ENCODE data around the gene LCP1. TPM values are rescaled to one million over a fixed set of nuclear protein-coding genes. Genes with fewer than 3 reads are reported as not detected.

LCP1 gene
- total and polyA plus RNA-seq, 9 of the 15 experiments (the other 6 are each of a cell fraction or from before 2014, with no cell fraction given) = 83.0 to 255 (median 163) TPM

DNA sequence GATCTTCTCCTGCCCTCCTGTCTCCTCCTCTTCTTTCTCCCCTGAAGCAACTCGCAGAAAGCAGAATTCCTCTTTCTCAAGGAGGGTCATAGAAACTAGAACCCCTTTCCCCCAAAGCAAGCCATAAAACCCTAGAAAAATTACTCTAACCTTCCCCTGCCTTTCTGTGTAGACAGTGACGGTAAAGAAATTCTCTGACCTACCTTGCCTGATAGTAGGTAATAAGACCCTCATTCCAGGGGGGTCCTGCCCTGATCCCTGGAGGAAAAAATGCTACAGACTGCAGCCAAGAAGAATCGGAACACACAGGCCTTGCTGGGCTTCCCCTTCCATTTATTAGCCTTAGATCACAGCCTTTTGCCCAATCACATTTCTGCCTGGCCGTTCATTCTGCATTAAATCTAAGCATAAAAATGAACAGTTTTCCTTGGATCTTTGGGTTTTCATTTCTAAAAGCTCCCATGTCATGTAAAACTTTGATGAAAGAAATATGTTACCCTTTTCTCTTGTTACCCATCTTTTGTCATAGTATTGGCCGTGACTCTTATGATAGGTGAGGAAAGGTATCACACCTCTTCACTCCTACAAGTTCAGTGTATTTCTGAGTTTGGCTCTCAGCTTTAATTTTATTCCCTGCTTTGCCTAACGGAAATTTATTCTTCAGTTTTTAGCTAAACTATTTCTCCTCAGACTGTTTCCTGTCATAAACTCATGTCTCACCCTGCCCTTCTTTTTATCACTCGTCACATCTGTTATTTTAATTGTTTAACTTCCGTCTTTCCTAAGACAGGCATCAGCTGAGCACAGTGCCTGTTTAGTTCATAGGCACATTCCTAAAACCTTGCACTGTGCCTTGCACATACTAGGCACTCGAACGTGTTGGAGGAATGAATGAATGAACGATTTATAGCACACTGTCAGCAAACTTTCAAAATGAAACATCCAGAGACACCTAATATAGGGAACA, 56.7 kb downstream of the LCP1 start (continued):
- TF ChIP-seq, protein P1, sequence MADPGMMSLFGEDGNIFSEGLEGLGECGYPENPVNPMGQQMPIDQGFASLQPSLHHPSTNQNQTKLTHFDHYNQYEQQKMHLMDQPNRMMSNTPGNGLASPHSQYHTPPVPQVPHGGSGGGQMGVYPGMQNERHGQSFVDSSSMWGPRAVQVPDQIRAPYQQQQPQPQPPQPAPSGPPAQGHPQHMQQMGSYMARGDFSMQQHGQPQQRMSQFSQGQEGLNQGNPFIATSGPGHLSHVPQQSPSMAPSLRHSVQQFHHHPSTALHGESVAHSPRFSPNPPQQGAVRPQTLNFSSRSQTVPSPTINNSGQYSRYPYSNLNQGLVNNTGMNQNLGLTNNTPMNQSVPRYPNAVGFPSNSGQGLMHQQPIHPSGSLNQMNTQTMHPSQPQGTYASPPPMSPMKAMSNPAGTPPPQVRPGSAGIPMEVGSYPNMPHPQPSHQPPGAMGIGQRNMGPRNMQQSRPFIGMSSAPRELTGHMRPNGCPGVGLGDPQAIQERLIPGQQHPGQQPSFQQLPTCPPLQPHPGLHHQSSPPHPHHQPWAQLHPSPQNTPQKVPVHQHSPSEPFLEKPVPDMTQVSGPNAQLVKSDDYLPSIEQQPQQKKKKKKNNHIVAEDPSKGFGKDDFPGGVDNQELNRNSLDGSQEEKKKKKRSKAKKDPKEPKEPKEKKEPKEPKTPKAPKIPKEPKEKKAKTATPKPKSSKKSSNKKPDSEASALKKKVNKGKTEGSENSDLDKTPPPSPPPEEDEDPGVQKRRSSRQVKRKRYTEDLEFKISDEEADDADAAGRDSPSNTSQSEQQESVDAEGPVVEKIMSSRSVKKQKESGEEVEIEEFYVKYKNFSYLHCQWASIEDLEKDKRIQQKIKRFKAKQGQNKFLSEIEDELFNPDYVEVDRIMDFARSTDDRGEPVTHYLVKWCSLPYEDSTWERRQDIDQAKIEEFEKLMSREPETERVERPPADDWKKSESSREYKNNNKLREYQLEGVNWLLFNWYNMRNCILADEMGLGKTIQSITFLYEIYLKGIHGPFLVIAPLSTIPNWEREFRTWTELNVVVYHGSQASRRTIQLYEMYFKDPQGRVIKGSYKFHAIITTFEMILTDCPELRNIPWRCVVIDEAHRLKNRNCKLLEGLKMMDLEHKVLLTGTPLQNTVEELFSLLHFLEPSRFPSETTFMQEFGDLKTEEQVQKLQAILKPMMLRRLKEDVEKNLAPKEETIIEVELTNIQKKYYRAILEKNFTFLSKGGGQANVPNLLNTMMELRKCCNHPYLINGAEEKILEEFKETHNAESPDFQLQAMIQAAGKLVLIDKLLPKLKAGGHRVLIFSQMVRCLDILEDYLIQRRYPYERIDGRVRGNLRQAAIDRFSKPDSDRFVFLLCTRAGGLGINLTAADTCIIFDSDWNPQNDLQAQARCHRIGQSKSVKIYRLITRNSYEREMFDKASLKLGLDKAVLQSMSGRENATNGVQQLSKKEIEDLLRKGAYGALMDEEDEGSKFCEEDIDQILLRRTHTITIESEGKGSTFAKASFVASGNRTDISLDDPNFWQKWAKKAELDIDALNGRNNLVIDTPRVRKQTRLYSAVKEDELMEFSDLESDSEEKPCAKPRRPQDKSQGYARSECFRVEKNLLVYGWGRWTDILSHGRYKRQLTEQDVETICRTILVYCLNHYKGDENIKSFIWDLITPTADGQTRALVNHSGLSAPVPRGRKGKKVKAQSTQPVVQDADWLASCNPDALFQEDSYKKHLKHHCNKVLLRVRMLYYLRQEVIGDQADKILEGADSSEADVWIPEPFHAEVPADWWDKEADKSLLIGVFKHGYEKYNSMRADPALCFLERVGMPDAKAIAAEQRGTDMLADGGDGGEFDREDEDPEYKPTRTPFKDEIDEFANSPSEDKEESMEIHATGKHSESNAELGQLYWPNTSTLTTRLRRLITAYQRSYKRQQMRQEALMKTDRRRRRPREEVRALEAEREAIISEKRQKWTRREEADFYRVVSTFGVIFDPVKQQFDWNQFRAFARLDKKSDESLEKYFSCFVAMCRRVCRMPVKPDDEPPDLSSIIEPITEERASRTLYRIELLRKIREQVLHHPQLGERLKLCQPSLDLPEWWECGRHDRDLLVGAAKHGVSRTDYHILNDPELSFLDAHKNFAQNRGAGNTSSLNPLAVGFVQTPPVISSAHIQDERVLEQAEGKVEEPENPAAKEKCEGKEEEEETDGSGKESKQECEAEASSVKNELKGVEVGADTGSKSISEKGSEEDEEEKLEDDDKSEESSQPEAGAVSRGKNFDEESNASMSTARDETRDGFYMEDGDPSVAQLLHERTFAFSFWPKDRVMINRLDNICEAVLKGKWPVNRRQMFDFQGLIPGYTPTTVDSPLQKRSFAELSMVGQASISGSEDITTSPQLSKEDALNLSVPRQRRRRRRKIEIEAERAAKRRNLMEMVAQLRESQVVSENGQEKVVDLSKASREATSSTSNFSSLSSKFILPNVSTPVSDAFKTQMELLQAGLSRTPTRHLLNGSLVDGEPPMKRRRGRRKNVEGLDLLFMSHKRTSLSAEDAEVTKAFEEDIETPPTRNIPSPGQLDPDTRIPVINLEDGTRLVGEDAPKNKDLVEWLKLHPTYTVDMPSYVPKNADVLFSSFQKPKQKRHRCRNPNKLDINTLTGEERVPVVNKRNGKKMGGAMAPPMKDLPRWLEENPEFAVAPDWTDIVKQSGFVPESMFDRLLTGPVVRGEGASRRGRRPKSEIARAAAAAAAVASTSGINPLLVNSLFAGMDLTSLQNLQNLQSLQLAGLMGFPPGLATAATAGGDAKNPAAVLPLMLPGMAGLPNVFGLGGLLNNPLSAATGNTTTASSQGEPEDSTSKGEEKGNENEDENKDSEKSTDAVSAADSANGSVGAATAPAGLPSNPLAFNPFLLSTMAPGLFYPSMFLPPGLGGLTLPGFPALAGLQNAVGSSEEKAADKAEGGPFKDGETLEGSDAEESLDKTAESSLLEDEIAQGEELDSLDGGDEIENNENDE (IDR thresholded peaks at IDR 0.05; ENCODE audit: low read depth, low read length) = no peak
- TF ChIP-seq, protein P2, sequence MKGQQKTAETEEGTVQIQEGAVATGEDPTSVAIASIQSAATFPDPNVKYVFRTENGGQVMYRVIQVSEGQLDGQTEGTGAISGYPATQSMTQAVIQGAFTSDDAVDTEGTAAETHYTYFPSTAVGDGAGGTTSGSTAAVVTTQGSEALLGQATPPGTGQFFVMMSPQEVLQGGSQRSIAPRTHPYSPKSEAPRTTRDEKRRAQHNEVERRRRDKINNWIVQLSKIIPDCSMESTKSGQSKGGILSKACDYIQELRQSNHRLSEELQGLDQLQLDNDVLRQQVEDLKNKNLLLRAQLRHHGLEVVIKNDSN (CRISPR knock-in tag; IDR thresholded peaks at IDR 0.05) = no peak
- TF ChIP-seq ZBTB7A (IDR thresholded peaks at IDR 0.05; ENCODE audit: borderline replicate concordance, control insufficient read depth, low read depth, low read length) (no peak), PHF21A (IDR thresholded peaks at IDR 0.05; ENCODE audit: borderline replicate concordance, low read depth) (no peak), TAF9B (IDR thresholded peaks at IDR 0.05; ENCODE audit: partially characterized antibody) (no peak), CBX8 (IDR thresholded peaks at IDR 0.05; ENCODE audit: borderline replicate concordance, extremely low read depth, low read depth, low read length, poor library complexity, severe bottlenecking) (no peak), SIX5 (IDR thresholded peaks at IDR 0.05; ENCODE audit: borderline replicate concordance in 1 of 2, insufficient read depth in 1 of 2, low read depth in 1 of 2, low read length in 2 of 2) (no peak), MBD2 (IDR thresholded peaks at IDR 0.05; ENCODE audit: borderline replicate concordance, low read depth) (peak; percentile 54; the same call in 1 of the 2 replicates), ZSCAN29 (IDR thresholded peaks at IDR 0.05) (no peak), HDAC8 (tag; IDR thresholded peaks at IDR 0.05) (no peak), CBFB (CRISPR knock-in tag; IDR thresholded peaks at IDR 0.05) (no peak), NFRKB (IDR thresholded peaks at IDR 0.05; ENCODE audit: low read depth) (no peak), MAFF (IDR thresholded peaks at IDR 0.05; ENCODE audit: low read length) (no peak)
- TF ChIP-seq, protein P3, sequence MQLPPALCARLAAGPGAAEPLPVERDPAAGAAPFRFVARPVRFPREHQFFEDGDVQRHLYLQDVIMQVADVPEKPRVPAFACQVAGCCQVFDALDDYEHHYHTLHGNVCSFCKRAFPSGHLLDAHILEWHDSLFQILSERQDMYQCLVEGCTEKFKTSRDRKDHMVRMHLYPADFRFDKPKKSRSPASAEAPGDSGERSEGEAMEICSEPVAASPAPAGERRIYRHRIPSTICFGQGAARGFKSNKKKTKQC (CRISPR knock-in tag; IDR thresholded peaks at IDR 0.05) = no peak

All from K562 (cell line).